ENCODE data around the gene ANTXR1.
"Not testable (repeated sequence)": the region's sequence is repeated elsewhere in the genome, so short reads cannot be mapped to it uniquely, and the experiment has no call there.

The ANTXR1 gene

GRCh38 chr2:69214898-69215297, 201.9 kb downstream of the ANTXR1 start:
- DNase-seq, result no peak

DNA sequence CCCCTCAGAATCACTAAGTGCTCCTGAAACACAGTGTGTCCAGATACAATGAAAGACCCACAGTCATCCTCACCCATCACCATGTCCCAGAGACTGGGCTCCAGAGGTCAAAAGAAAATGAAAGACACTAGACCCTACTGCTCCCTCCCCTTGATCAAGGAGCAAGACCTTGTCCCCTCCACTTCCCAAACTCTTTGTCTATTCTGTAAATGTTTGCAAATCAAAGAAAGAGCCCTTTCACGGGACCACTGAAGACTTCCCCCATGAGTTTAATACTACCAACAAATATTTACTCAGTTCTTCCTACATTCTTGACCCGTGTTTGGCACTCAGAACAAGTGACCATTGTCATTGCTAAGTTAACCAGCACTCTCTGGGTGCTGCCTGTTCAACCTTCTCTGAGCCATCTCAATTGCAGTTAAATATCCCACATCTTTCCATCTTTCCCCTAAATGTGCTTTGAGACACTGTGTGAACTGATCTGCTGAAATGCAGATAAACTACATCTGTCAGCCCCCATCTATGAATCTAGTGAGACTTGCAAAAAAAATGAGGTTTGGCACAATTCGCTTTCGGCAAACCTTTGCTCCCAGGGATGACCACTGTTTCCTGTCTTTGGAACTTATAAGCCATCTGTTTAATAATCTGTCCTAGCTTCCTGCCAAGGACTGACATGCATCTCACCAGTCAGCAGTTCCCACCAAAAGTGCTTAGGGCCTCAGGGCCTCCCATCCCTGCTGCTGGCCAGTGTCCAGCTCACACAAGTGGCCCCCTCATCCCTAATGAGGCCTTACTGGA, 203.8 kb downstream of the ANTXR1 start:
- DNase-seq, result no peak

- DNase-seq, result no peak
Measured at GRCh38 chr2:69217333-69218080, 204.5 kb downstream of the ANTXR1 start.

DNA sequence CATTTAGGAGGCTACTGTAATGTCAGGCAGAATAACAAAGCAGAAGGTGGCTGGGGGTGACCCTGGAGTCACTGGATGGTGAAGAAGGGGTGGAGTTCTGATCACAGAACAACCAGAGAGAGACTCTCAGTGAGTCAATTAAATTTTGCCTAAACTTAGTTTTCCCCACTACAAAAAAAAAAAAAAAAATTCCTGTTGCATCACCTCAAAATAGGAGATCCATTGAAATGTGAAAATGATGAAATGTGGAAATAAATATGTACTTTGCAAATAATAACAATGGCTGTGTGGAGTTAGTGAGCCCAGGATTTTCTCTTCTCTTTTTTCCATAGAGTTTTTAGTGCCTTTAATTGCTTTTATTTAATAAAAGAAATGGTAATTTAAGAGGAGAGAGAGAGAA, 208.5 kb downstream of the ANTXR1 start:
- DNase-seq, result no peak

- DNase-seq, result no peak
Measured at GRCh38 chr2:69221960-69222751, 209.2 kb downstream of the ANTXR1 start.

GRCh38 chr2:69222953-69223658, 210.1 kb downstream of the ANTXR1 start:
- DNase-seq, result no peak

DNA sequence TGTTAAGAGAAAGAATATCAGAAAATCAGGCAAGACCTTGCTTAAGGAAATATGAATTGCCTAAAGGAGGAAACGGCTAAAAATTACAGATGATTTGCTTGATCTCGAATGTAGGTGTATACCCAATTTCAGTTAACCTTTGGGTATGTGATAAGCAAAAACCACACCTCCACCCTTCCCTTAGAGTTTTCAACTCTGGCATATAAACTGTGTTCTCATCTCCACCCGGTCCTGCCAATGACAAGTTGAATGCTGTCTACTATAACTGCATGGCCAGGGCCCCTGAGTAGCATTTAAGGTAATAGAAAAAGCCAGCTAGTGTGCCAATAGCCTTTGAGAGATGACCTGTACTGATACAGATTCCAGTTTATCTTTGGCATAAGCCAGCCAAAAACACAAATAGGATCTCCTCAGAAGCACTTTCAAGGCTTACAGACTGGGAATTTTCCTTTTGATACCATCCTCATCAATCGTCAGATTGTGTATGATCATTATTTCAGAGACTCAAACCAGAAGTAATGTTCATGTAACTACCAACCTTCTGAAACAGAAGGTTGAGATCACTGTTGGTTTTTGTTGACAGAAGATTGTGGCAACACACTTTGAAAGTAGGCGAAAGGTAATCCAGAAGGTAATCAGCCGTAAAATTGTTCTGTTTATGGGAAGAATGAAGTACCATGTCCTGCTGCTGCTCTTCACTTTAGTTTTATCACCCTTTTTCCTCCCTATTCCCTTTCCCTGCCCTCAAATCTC, 211.0 kb downstream of the ANTXR1 start:
- DNase-seq, result no peak

DNA sequence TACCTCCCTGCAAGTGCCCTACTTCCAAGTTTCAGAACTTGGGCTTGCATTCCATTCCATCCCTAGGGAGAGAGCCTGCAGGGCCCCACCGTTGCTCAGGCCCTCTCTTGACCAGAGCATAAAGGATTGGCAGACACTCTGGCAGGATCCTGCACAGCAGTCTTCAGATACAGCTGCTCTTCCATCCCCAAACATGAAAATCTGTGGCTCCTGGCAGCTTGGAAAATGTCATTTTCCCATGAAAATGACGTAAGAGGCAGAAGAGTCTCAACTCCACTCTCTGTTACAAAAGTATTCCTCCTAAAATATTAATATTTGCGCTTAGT, 211.5 kb downstream of the ANTXR1 start:
- DNase-seq, result no peak

- DNase-seq, result no peak
Measured at GRCh38 chr2:69225933-69226332, 213.0 kb downstream of the ANTXR1 start.

- DNase-seq, result no peak
Measured at GRCh38 chr2:69226903-69227302, 213.9 kb downstream of the ANTXR1 start.

DNA sequence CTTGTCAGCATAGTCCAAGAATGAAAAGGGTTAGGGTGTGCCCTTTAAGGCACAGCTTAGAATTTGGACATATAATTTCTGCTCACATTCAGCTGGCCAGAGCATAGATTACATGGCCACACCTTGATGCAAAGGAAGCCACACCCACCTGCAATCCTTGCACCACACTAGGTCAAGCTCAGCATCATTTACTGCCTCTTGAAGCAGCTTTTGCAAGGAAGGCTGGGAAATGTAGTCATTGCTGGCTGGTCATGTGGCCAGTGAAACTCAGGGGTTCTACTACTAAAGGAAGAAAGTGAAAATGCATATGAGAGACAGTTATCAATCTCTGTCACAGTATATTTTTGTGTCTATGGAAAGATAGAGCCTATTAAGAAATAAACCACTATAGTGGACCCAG, 214.7 kb downstream of the ANTXR1 start:
- DNase-seq, result no peak

GRCh38 chr2:69230946-69231345, 218.0 kb downstream of the ANTXR1 start:
- not testable (repeated sequence) for DNase-seq

DNA sequence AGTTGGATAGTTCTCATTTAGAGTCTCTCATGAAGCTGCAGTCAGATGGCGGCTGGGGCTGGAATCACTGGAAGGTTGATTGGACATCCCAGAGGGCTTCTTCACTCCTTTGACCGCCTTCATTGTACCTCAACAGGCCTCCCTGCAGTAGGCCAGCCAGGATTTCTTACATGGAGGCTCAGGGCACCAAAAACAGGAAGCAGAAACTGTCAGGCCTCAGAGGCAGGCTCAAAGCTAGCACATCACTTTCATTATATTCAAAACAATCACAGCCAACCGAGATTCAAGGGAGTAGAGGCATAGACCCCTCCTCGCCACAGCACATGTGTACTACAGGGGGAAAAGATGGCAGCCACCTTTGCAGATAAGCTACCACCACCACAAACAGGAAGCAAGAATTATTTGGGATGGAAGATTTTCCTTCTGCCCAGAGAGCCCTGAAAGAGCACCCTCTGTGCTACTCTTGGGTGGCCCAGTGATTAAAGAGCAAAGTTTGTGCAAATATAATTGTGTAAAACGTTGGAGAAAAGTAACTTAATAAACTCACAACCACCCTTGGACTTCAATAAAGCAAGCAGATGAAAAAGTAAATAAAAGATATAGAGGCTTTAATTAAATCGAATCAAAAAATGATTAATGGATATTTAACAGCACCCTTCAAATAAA, 218.8 kb downstream of the ANTXR1 start:
- DNase-seq, result no peak

DNA sequence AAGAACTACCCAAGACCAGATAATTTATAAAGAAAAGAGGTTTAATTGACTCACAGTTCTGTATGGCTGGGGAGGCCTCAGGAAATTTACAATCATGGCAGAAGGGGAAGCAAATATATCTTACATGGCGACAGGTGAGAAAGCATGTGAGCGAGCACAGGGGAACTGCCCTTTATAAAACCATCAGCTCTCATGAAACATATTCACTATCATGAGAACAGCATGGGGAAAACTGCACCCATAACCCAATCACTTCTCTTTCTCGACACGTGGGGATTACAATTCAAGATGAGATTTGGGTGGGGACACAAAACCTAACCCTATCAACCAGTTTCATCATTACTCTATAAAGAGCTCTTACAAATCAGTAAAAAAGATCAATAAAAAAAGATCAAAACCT, 222.9 kb downstream of the ANTXR1 start:
- not testable (repeated sequence) for DNase-seq

DNA sequence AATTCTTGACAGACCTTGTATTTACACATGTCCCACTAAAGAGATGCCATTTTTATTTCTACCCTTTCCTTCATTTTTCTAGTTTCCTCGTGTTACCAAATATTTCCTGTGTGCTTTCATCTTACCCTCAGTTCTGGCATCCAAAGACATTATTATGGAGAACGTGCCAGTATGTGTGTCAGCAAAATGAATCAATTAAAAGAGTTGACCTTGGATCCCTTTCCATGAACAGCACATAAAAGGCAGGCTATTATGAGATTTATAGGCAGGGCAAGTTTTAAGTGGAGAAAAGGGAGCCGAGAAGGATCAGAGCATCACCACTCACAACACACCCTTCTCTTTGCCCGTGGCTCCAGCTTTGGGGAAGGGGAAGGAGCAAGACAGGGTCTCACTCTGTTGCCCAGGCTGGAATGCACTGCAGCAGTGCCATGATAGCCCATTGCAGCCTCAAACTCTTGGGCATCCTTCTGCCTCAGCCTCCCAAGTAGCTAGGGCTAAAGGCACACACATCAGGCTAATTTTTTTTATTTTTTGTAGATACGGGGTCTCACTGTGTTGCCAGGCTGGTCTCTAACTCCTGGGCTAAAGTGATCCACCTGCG, 224.2 kb downstream of the ANTXR1 start:
- no peak for DNase-seq

DNA sequence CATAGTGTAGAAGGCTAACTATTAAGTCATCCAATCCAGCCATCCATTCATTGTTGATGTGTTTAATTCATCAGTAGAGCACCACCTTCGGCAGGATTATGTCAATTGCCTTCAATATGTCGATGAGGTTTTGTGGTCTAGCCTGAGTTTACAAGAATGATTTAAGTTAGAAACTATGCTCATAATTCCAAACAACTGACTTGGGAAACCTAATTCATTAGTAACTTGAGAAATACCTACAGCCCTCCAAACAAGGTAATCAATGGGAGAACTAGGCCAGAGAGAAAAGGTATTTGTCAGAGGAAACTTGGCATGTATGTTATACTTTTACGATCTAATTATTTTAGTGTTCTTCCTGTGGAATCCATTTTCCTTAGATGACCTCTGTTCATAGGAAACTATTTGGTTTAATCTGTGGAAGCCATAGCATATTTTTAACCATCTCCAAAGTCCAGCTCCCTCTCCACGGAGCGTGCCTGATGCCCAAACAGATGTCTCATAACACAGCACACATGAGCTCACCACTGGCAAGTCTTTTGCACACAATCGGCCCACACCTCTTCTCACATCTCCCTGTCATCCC, 225.6 kb downstream of the ANTXR1 start:
- DNase-seq, result no peak

DNA sequence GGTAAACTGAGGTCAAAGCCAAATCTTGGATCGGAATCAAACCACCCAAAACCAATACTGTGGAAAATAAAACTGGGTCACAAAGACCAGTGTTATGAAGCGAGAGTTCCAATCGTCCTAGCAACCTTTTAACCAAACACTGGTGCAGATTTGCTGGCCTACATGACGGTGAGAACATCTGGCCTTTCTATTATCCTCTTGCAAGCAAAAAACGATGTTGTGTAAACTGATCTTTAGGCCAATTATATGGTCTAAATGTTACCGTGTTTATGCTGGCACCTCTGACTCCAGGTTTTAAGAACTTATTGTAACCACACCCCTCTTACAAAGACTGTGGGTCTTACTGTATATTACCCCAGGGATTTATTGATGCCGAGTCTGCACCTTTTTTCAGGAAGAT, 228.1 kb downstream of the ANTXR1 start:
- DNase-seq, result no peak

DNA sequence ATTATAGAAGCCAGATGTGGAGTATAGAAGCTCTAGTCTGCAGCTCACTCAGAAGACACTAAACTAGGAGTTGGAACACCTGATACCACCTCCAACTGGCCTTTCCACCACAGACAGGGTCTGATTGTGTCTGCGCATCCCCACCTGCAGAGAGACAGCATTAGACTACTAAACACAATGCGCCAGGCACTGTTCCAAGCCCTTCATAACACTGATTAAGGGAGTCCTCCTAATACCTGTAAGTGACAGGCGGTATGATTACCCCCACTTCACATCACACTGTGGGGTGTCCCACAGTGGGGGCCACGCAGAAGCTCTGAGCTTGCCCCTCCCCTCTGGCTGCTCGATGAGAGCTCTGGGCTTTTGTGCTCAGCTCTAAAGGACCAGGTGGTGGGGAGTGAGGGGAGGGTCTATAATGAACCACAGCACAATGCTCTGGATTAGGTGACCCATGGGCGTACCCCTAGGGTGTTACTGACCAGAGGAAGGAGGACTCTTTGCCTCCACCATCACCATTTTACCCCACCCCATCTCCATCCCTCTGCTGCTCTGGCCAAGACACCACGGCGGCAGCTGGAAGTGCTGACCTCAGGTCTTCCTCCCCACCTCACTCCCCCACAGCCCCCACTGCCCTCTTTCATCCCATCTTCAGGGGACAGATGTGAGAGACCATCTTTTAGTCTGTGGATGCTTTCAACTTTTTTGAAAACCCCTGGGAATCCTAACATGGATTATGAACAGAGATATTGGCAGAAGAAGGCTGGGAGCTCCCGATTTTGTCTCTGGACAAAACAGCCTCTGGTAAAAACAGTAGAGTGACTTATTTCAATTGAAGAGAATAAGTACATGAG, 228.9 kb downstream of the ANTXR1 start:
- DNase-seq, result no peak

GRCh38 chr2:69242651-69243051, 229.7 kb downstream of the ANTXR1 start:
- no peak for DNase-seq

DNA sequence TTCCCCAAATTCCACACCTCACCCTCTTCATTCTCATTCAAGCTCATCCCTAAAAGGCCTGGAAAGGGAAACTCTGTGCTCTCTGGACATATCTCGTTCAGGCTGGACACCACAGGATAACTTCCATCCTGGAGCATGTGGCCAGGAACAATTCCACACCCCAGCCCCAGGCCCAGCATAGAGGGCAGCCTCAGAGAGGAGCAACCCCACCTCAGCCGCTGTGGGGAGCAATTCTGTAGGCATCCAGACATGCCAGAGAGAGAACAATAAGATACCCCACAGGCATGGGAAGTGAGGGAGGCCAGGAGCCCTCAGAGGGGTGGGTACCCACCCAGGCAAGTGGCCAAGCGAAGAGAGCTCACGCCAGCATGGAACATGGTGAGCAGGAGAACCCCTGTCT, 230.7 kb downstream of the ANTXR1 start:
- no peak for DNase-seq
